HG03139 (cell line): ENCODE results near the gene CENPF.

Experiments used
- ATAC-seq: cut with Tn5 transposase; IDR thresholded peaks from one replicate; pipeline ENCODE4 v1.9.1; 2021; ENCODE audit not compliant: unreplicated experiment

The CENPF gene

DNA sequence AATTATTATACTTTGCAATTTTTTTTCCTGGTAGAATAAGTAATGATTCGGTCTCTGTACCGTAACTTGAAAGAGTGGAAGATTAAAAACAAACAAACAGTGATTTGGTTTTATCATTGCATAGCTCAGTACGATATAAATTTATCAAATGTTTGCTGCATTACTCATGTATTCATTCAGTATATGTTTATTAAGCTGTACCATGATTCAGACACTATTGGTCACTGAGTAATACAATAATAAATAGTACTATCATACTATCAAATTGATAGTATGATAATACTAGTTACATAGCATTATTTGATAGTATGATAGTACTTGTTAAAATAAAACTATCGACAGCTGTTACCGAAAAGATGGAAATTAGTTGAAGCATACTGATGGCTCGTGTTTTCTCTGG is 12.1 kb downstream of the CENPF start:
- ATAC-seq, result no peak

DNA sequence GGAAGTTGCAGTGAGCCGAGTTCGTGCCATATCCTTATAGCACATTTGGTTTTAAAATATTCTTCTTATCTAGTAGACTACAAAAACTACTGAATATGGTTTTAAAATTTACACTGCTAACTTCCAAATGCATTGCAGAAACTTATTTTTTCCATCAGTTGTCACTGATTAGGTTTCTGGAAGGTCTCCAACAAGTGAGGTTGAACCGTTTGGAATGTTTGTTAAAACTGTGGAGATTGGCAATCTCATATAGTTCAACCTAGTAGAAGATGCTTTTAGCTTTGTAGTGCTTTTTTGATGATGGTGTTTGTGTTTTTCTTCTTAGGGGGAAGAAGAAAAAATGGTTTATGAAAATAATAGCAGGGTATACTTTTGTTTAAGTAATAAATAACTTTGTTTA is 12.9 kb downstream of the CENPF start:
- ATAC-seq, result no peak

DNA sequence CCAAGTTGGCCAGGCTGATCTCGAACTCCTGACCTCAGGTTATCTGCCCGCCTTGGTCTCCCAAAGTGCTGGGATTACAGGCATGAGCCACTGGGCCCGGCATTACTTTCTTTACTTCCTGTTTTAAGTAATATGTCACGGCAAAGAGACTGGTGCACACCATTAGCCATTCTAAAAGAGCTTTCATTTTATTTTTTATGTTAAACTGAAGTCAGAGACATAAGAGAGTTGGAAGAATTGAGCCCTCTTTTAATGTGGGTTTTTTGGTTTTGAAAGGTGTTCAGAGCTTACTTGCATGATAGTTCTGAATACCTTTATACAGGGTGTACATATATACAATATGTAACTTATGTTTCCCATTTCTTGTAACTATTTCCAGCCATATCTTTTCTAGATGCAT is 14.3 kb downstream of the CENPF start:
- no peak for ATAC-seq

DNA sequence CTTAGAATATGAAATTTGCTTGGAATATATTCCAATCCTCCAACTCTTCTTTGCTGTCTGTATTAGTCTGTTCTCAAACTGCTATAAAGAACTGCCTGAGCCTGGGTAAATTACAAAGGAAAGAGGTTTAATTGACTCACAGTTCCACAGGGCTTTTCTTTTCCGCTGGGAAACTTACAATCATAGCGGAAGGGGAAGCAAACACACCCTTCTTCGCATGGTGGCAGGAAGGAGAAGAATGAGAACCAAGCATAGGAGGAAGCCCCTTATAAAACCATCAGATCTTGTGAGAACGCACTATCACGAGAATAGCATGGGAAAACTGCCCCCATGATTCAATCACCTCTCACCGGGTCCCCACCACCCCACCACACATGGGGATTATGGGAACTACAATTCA is 14.8 kb downstream of the CENPF start:
- ATAC-seq, result no peak

DNA sequence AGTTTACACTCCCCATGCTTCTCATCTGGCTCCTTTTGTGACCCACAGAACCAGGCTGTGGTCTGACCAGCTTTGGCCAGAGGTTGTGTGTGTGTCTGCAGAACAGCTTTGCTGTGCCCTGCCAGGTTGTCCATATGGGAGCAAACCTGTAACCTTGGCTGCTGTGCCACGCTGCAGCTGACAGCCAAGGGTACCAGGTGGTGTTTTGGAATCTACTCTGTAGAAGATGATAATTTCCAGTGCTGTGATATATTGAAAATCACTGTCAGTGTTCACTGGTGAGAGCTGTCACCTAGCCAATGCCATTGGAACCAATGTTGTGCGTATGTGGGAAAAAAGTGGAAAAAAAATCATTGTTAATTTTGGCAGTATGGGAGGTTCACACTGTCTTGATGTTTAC is 18.2 kb downstream of the CENPF start:
- no peak for ATAC-seq

DNA sequence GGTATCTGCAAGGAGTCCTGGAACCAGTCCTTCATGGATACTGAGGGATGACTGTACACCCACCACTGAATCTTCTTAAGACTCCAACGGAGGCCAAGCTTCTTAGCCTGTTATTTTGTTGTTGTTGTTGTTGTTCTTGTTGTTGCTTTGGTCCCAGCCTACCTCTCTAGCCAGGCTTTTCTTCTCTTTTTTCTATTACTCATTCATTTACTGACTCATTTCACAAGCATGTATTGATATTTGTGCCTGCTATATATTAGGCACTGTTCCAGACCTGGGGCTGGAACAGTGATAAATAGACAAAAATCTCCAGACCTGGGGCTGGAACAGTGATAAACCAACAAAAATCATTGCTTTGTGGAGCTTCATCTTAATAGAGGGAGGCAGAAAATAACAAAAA is 20.4 kb downstream of the CENPF start:
- no peak for ATAC-seq

DNA sequence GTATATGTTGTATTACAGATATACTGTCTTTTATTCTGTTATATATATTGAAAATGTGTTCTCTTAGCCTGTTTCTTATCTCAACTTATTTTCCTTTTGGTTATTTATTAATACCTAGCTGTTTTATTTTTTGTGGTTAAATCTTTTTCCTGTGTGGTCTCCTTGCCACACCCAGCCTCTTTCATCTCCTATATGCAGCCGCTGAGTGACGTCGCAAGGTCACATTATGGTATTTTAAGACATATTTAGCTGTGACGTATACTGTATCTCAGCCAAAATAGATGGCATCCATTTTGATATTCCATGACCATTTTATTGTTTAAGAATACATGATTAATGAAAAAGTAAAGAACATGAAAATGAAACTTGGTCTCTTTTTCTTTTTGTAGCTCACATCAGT is 29.1 kb downstream of the CENPF start:
- ATAC-seq, result no peak

DNA sequence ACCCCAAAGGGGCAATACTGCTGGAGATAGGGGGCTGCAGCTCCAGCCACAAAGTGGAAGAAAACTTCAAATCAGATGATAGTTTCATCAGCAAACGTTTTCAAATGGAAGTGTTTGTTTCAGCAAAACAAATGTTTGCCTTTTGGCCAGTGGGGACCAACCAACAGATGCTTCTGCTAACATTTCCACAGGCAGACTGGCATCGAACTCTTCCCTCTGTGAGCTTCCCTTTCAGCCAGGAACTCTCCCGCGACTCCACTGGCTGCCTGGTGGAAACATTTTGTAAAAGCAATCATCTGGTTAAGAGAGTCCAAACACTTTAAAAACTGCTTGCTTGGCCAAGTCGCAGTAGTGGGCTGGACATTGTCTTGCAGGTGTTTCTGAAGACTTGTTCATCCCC is 30.7 kb downstream of the CENPF start:
- ATAC-seq, result no peak

DNA sequence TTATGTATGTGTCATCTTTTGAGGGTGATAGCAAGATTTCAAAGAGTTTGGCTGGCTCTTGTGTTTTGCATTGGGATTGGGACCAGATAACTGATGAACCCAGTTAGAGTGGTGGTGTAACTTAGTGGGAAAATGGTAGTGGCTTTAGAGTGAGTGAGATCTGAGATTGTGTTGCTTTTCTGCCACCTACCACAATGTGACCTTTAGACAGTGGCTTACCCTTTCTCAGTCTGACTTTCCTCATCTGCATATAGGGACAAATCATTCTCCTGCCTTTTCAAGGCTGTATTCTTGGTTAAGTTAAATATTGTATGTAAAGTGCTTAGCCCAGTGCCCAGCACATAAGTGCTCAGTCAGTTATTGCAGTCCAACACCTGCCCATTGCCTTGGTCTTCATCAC is 31.3 kb downstream of the CENPF start:
- ATAC-seq, result no peak

DNA sequence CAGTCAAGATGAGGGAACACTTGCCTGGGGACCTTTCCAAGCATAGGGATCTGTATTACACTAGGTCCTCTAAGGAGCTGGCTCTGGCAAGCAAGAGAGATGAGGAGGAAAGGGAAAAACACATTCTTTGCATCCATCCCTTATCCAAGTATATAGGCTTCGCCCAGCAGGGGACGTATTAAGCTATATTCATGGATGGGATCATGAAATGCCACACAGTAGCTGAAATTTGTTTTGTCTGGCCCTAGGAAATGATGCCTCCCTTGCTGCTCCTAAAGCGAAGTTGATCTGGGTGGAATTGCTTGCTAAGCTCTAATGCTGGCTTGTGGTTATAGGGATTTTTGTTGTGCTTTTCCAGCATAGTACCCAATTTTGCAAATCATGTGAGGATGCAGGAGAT is 32.1 kb downstream of the CENPF start:
- no peak for ATAC-seq

DNA sequence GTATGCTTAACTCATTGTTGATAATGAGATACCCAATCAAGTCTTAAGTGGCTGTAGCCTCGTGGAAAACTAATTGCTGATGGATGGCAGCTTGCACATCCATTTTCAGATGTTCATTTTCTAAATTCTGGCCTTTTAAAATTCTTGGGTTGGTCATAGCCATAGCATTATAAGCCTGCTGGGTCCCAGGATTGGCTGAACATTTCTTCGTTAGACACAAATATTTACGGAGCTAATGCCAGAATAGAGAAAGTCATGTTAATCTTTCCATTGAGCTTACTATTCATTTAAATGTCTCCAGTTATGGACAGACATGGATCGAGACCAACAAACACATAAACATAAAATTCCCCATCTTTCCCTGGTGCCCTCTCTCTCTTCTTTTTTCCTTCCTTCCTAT is 32.5 kb downstream of the CENPF start:
- no peak for ATAC-seq

DNA sequence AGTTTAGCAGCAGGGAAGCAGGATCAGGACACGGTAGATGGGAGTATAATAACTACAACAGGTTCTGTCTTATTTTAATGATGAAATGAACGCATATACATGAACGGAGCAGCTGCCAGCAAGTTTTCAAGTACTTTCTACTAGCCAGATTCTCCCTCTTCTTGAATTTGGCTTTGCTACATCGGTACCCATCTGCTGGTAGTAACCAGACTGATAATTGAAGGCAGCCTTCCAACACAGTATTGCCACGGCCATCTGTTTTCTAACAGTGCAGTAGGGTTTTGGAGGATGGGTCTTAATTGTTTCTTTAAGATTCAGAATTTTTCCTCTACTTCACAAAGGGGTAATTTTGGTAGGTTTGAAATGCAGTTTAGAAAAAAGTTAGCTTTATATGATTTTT is 33.4 kb downstream of the CENPF start:
- ATAC-seq, result no peak

DNA sequence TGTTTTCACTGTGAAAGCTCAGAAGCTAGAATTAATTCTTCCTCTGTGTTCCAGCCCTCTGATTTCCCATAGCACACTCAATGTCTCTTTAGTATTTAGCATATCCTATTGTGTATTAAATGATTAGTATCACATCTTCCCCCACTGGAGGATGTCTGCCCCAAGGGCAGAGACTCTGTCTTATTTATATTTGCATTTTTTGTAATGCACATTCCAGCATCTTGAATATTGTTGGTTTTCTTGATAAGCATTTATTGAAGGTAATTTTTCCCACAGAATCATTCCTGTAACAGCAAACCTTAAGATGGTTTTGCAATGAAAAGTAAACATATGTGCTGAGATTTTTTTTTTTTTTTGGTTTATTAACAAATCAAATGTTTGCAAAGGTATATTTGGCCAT is 34.1 kb downstream of the CENPF start:
- ATAC-seq, result no peak

DNA sequence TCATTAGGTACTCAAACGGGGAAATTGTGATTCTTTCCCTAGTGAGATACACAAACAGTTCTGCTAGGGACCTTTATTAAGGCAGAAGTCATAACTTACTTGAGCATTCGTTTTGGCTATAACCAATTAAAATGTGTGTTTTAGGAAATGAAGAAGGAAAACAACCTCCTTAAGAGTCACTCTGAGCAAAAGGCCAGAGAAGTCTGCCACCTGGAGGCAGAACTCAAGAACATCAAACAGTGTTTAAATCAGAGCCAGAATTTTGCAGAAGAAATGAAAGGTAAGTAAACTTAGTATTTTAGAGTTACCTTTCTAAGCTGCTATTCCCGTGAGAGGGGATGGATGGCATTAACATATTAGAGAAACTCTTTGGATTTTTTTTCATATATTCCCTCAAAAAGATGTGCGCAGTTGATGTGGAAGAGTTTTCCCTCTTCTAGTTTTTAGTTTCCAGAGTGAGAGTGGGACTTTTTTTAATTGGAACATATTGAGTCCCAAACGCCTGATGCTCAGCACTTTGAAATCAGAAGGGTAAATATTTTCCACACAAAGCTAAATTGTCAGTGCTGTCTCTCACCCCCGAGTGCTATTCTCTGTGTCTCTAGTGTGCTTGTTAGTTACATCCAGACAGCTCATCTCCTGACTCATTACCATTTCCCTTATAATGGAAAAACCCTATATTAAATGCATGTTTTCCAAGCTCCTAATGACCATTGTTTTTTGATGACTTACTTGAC is 34.9 kb downstream of the CENPF start:
- no peak for ATAC-seq

DNA sequence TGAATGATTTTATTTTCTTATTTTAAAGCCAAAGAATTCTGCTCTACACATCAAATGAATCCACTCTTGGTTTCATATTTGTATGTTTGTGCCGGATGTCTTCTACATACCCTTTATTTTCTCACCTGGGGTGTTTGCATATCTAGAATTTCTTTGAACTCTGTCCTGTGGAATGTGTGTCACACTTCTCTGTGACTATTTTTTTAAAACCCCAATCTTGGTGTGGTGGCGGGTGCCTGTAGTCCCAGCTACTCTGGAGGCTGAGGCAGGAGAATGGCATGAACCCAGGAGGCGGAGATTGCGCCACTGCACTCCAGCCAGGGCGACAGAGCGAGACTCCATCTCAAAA is 35.4 kb downstream of the CENPF start:
- ATAC-seq, result no peak

DNA sequence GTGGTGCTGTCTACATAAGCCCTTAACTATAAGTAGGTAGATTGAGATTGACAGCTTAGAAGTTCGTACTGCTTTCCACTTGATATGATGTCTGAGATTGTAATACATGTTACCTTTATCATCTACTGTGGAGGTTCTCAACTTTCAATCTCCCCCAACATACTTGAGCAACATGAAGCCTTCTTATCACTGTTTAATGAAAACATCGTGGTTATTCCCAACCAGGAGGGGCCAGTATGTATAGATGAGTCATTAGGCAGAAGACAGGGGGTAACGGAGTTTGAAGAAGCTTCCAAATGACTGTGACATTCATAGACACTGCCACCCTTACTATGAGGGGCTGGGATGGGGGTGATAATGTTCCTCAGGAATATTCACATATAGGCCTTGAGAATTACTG is 36.0 kb downstream of the CENPF start:
- no peak for ATAC-seq

DNA sequence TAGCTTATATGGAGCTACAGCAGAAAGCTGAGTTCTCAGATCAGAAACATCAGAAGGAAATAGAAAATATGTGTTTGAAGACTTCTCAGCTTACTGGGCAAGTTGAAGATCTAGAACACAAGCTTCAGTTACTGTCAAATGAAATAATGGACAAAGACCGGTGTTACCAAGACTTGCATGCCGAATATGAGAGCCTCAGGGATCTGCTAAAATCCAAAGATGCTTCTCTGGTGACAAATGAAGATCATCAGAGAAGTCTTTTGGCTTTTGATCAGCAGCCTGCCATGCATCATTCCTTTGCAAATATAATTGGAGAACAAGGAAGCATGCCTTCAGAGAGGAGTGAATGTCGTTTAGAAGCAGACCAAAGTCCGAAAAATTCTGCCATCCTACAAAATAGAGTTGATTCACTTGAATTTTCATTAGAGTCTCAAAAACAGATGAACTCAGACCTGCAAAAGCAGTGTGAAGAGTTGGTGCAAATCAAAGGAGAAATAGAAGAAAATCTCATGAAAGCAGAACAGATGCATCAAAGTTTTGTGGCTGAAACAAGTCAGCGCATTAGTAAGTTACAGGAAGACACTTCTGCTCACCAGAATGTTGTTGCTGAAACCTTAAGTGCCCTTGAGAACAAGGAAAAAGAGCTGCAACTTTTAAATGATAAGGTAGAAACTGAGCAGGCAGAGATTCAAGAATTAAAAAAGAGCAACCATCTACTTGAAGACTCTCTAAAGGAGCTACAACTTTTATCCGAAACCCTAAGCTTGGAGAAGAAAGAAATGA is 37.6 kb downstream of the CENPF start:
- ATAC-seq, result no peak

DNA sequence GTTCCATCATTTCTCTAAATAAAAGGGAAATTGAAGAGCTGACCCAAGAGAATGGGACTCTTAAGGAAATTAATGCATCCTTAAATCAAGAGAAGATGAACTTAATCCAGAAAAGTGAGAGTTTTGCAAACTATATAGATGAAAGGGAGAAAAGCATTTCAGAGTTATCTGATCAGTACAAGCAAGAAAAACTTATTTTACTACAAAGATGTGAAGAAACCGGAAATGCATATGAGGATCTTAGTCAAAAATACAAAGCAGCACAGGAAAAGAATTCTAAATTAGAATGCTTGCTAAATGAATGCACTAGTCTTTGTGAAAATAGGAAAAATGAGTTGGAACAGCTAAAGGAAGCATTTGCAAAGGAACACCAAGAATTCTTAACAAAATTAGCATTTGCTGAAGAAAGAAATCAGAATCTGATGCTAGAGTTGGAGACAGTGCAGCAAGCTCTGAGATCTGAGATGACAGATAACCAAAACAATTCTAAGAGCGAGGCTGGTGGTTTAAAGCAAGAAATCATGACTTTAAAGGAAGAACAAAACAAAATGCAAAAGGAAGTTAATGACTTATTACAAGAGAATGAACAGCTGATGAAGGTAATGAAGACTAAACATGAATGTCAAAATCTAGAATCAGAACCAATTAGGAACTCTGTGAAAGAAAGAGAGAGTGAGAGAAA is 38.4 kb downstream of the CENPF start:
- ATAC-seq, result no peak

DNA sequence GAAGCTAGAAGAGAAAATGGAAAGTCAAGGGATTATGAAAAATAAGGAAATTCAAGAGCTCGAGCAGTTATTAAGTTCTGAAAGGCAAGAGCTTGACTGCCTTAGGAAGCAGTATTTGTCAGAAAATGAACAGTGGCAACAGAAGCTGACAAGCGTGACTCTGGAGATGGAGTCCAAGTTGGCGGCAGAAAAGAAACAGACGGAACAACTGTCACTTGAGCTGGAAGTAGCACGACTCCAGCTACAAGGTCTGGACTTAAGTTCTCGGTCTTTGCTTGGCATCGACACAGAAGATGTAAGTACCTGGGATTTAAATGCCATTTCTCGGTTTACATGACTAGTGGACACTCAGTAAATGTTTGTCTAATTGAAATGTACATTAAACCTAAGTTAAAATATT is 40.0 kb downstream of the CENPF start:
- no peak for ATAC-seq

DNA sequence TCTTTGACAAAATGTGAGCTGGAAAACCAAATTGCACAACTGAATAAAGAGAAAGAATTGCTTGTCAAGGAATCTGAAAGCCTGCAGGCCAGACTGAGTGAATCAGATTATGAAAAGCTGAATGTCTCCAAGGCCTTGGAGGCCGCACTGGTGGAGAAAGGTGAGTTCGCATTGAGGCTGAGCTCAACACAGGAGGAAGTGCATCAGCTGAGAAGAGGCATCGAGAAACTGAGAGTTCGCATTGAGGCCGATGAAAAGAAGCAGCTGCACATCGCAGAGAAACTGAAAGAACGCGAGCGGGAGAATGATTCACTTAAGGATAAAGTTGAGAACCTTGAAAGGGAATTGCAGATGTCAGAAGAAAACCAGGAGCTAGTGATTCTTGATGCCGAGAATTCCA is 42.7 kb downstream of the CENPF start:
- no peak for ATAC-seq

DNA sequence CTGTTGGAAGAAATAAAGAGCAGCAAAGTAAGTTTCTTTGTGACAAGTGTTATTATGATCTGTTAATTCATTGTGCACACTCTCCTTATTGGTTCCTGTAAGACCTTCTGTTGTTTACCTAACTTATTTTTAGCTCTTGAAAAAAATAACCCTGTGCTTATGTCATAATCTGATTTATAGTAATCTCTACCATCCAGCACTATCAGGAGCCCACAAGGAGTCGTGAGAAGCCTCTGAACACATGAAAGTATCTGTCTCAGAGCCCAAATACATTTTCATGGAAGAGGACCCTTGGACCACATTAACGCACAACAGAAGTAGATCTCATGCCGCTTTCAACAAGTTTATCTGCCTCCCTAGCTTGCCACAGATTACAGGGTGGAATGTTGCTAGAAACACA is 45.8 kb downstream of the CENPF start:
- no peak for ATAC-seq

DNA sequence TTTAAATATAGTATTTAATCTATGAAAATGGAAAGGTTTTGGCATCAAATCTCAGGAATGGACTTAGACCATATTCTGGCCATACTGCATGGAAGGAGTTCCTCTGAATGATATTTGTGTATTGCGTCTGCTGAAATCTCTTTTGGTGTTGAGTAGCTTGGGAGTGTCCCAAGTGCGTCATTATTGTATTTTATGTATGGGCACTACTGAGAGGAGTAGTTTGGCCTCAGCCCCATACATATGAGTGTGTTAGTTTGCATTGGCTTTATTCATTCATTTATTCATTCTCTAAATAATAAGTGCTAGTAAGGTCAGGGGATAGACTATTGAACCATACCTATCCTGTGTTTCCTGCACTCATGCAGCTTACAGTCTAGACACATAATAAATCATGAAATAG is 46.6 kb downstream of the CENPF start:
- no peak for ATAC-seq
